HG02938 (cell line): Measurements from ENCODE around the gene SFSWAP.
A peak's percentile ranks its signal among the peaks of the same experiment; 100 is the strongest.
"Not testable (repeated sequence)": the region's sequence is repeated elsewhere in the genome, so short reads cannot be mapped to it uniquely, and the experiment has no call there.

Source experiments
- ATAC-seq: cut with Tn5 transposase; IDR thresholded peaks from one replicate; pipeline ENCODE4 v1.9.1; 2021; ENCODE audit warnings: mild to moderate bottlenecking, moderate library complexity; ENCODE audit not compliant: unreplicated experiment

Gene SFSWAP

DNA sequence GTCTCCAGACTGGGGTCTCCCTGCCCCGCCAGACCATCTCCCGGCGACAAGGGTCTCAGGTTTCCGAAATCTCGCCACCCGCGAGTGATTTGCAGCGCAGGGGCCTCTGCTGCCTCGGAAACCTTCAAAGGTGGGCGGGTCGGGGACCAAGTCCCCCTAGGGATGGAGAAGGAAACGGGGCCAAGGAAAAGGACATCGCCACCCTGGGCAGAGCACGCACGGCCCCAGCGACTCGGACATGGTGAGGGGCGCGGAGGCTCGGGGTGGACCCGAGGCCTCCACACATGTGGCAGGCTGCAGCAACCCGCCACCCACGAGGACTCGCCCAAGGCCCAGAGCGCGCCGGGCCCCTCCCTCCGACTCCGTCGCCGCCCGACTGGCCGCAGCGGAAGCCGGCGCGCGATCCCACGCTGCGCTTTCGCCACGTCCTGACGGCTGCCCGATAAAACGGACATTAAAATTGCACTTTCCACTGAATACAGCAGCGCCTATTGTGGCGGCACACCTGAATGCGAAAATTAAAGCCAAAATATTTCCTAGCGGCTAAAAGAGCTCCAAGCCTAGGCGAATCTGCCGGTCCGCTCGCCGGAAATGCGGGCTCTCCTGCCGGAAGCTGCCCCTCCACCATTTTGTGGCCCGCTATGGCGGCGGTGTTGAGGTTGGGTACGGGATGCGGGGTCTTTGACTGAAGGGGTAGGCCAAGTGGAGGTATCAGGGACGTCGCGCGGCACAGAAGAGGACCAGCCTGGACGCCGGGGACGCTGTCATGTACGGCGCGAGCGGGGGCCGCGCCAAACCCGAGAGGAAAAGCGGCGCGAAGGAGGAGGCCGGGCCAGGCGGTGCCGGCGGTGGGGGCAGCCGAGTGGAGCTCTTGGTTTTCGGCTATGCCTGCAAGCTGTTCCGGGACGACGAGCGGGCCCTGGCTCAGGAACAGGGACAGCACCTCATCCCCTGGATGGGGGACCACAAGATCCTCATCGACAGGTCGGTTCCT is at the start of gene SFSWAP:
Gene SFSWAP, plus strand, starts transcription at position 627 of the 994 bp plus-strand sequence. Its CDS starts 140 bp downstream, at position 767.
- ATAC-seq, result peak; percentile 90

DNA sequence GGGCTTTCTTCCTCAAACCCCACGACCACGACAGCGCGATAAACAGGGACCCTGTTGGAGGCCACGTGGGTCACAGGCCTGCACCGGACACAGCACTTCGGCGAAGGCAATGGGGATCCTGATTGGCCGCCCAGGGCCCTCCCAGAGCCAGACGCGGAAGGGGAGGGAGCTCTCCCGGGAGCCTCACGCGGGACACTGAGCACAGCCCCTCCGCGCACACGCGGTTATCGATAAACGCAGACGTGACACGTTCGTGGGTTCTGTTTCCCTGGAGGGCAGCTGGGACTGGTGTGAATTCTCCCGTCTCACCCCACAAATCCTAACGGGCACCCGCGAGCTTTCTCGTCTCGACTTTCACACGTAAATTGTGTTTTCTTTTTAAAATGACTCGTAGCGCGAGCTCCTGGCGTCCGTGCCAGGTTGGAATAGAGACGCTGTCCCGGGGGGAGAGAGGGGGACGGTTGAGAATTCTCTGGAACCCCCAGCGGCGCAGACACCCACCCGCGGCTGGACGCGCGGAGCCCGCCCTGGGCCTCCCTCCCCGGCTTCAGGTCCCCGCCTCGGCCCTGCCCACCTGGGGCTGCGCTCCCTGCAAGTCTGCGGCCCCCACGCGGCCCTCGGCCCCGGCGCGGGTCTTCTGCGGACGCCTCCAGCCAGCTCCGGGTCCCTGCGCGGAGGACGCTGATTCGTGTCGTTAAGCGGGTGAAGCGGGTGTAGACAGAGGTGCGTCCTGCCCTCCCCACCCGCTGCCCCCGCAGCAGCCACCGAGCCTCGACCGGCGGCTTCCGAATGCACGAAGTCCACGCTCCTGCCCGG is 49.5 kb upstream of the SFSWAP start:
- not testable (repeated sequence) for ATAC-seq

DNA sequence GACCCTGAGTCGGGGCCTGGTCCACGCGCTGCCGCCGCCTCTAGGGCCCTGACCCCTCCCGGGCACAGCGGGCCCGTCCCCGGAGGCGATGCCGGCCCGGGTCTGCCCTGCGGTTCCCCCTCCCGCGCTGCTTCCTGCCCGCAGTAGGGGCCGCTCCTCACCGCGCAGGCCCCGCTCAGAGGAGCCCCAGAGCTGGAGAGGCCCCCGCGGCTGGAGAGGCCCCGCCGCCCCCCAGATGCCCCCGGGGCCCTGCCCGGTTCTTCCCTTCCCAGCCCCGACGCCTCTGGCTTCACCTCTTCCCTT is 49.0 kb upstream of the SFSWAP start:
- ATAC-seq, result not testable (repeated sequence)

DNA sequence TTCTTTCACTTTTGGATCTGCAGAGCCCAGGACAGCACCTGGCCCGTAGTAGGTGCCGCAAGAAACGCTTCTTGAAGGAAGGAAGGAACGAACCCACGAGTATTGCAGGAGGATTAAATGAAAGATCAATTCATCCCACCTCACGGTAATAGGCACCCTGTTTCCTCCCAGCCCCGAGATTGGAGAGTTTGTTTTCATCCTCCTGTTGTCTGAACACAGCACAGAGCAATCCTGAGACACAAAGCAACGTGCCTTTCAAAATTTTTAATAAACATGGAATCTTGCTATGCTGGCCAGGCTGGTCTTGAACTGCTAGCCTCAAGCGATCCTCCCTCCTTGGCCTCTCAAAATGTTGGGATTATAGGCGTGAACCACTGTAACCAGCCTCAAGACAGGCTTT is 48.5 kb upstream of the SFSWAP start:
- not testable (repeated sequence) for ATAC-seq

DNA sequence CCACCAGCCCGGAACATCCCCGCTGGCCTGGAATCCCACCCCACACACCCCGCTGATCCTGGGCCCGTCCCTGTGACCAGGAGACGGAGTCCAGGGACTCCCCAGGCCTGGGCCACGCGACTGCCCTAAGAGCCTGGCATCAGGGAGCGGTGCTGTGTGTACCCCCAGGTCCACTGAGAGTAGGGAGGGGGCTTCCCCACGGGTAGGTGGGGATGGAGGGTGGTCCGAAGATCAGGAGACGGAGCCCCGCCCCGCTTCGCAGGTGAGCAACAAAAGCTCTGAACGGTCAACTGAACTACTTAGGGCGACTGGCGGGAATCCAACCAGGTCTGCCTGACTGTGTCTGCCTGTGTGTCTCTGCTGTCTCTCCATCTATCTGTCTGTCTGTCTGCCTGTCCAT is 45.2 kb upstream of the SFSWAP start:
- not testable (repeated sequence) for ATAC-seq

DNA sequence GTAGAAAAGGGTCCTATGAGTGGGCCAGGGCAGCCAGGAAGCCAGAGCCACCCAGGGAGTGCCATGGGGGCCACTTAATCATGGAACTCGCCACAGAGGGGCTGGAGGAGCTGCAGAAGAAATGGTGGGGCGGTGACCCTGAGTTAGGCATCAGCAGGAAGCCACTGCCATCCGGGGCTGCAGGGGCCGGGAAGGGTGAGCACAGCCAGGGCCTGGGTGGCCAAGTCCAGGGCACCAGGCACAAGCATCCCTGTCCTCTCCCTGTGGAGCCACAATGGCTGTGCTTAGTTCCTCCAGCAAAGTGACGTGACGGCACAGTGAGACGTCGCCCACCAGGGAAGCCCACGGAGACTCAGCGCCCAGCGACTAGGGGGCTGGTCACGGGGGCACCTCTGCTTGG is 44.4 kb upstream of the SFSWAP start:
- ATAC-seq, result not testable (repeated sequence)

DNA sequence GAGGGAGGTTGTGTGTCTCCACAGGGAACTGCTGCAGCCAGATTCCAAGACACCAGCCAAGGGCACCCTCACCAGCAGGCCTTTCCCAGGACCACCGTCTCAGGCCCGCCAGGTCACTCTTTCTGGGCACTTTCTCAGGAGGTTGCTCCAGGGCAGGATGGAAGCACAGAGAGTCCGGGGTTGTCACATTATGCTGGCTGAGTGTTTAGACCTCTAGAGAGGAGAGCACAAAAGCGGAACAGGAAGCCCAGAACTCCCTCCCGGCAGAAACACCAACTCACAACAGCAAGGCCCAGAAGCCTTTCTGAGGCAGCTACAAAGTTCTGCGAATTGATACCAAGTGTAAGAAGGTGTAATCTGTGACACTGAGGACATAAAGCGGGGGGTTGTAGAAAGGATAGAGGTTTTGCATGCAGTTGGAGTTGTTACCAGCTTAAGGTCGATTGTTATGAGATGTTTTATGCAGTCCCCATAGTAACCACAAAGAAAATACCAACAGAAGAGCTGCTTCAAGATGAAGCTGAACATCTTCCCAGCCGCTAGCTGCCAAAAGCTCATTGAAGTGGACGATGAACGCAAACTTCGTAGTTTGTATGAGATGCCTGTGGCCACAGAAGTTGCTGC is 43.8 kb upstream of the SFSWAP start:
- not testable (repeated sequence) for ATAC-seq

DNA sequence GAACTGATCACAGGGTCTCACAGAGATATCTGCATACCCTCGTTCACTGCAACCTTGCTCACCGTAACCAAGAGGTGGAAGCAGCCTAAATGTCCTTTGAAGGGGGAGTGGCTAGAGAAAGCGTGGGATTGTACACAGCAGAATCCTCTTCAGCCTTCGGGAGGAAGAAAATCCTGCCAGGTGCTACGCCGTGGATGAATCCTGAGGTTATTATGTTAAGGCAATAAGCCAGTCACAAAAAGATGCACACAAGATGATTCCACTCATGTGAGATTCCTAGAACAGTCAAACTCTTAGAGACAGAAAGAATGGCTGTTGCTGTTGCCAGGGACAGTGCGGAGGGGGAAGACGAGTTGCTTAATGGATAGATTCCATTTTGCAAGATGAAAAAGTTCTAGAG is 39.6 kb upstream of the SFSWAP start:
- no peak for ATAC-seq

DNA sequence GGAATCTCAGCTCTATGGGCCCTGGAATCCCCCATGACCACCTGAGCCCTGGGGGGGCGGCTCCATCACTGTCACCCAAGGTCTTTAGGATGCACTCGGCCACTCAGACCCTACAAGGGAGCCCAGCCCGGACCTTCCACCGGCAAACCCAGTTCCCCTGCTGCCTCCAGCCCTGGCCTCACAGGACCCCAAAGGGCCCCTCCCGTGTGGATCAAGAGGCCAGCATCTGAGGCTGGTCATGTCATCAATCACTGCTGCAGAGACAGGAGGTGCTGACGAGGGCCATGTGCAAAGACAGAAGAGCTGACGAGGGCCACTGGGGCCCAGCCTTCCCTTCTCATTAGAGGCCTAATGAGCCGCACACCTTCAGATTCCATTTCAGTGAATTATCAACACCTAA is 39.0 kb upstream of the SFSWAP start:
- ATAC-seq, result no peak

DNA sequence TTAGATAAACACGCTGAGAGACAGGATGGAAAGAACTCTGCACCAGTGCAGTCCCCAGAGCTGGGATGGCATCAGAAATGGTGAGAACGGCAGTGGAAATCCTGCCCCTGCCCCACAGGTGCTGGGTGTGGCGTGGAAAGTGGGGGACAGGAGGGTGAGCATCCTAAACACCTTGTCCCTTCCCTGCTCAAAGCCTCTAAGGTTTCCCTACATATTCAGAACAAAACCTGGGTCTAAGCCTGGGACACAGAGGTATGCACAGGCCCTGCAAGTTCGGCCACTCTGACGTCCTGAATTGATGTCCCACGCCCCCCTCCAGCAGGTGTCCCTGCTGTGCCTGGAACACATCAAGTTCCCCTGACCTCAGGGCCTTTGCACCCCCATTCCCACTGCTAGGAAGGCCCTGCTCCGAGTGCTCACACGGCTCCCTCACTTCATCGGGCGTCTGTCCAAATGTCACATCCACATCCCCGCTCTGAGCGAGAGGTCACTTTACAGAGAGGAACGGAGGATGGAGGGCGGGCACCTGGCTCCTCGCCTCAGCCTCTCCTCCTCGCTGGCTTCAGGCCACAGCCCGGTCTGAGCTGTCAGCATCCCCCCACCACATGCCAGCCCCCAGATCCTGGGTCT is 38.5 kb upstream of the SFSWAP start:
- no peak for ATAC-seq

DNA sequence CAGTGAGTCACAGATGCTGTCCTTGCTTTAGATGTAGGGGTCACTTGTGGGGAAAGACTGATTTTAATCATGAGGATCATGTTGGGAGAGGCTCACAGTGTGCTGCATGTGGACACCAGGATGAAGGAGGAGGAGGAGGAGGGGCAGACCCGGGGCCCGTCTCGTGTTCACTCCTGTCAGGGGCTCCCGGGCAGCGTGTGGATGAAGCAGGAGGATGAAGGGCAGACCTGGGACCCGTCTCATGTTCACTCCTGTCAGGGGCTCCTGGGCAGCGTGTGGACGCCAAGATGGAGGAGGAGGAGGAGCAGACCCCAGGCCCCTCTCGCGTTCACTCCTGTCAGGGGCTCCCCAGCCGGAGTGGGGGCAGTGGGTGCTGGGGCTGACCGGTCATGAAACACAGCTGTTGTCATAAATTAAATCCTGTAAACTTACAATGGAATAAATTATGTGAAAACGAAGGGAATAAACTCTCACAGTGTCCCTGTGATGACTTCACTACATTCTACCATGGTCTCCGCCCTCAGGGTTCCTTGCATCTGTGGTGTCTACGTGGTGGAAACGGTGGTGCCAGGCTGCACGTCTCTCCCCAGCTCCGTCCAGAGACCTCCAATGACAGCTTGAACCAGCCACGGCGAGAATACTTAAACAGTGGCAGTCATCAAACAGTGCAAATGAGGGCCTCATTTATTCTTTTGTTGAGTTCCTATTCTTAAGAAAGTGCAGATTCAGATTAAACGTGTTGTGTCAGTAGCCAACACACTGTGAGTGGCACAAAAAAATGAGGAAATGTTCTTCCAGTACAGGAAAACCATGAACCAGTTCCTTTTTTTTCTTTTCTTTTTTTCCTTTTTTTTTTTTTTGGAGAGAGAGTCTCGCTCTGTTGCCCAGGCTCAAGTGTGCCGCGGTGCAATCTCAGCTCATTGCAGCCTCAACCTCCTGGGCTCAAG is 37.7 kb upstream of the SFSWAP start:
- no peak for ATAC-seq

DNA sequence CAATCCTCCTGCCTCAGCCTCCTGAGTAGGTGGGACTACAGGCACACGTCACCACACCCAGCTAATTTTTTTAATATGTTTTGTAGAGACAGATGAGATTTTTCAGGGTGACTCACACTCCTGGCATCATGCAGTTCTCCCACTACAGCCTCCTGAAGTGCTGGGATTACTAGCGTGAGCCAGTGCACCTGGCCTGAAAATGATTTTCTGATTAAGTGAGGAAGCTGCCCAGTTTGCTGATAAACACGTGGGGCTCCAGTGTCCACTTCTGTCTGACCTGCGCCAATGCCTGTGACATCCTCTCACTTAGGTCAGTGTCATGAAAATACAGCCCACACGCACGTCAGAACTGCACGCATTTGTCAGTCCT is 37.0 kb upstream of the SFSWAP start:
- ATAC-seq, result no peak

DNA sequence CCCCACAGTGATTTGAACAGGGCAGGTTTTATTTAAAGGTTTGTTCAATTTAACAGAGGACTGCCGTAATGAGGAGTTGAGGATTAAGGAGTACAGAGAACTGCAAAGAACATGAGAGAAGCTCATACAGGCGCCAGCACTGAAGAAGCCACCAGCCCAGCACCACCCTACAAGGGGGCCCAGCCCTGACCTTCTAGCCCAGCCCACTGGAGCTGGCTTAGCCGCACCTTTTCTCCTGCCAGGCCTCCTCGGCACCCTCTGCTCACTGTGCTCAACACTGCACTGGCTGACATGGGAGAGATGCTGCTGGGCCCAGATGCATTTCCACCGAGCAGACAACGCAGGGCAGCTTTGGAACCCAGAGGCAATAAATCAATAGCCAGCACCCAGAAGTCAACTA is 36.5 kb upstream of the SFSWAP start:
- ATAC-seq, result no peak

DNA sequence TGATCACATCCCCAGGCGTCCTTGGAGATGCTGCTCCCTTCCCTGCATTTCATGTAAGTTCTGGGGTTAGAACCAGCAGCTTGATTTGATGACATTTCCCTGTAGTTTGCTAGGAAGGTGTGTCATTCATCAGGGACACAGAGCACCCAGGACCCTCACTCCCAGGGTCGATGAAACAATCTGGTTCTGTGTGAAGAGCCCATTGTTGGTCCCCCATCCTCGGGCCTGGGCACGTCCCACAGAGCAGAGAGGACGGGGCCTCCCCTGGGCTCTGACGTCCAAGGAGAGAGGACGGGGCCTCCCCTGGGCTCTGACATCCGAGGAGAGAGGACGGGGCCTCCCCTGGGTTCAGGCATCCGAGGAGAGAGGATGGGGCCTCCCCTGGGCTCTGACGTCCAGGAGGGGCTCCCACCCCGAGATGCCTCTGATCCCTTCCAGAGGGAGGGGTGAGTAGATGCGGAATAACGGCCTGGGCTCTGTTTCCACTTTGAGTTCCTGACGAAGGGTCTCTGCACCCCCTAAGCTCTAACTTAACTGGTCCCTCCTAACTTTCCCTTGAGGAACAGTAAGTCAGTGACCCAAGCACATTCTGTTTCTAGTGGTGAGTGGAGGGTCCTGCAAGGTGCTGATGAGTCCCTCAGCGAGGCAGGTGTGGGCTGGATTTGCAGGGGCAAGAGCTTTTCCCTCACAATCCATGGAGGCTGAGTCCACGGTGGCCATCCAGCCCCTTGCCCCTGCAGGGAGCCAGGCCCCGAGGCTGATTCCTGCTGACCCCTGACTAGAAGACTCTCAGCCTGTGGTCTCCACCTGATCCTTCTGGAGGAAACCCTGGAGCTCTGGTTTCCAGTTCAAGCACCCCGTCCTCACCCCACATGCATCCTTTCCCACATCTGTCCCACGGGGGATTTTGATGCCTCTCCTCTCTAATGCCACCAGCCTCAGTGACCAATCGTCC is 35.5 kb upstream of the SFSWAP start:
- no peak for ATAC-seq

DNA sequence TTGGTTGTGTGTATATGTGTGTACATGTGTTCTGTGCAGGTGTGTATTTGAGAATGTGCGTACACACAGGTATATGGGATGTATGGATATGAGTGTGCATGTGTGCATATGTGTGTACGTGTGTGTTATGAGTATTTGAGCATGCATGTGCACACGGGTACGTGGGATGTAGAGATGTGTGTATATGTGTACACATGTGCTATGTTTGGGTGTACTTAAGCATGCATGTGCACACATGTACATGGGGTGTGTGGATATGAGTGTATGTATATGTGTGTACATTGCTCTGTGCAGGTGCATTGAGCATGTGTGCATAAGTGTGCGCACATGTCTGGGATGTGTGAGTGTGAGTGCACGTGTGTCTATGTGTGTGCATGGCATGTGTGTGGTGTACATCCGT is 34.3 kb upstream of the SFSWAP start:
- ATAC-seq, result no peak

DNA sequence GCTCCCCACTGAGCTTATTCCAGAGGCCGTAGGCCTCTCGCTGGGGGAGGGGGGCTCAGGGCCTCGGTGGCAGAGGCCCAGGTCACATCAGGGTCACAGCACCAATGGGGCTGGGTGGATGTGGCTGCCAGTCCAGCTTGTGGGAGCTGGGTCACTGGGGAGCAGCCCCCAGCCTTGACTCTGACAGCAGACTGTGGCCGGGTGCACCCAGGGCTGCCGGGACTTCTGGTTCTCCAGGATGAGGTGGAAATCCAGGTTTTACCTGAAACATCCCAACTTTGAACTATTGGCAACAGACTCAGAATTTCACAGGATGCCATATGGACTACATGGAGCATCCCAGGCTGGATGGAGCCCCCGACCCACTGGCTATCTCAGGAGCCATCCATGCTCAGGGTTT is 33.8 kb upstream of the SFSWAP start:
- ATAC-seq, result not testable (repeated sequence)

DNA sequence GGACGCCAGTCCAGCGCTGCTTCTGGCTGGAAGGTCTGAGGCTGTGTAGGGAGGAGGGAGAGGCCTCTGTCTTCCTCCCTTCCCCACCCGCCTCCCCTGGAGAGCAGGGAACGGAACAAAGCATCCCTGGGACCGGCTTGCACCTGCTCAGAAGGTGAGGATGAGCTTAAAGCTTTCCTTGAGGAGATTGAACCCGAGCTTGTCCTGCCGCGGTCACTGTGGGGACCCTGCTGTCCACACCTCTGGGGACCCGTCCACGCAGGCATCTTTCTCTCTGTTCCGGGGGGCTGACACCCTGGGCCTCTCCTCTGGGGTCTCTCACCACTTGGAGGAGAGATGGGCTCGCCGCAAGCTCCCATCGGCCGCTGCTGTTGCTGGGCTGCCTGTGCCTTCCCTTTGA is 33.2 kb upstream of the SFSWAP start:
- no peak for ATAC-seq

DNA sequence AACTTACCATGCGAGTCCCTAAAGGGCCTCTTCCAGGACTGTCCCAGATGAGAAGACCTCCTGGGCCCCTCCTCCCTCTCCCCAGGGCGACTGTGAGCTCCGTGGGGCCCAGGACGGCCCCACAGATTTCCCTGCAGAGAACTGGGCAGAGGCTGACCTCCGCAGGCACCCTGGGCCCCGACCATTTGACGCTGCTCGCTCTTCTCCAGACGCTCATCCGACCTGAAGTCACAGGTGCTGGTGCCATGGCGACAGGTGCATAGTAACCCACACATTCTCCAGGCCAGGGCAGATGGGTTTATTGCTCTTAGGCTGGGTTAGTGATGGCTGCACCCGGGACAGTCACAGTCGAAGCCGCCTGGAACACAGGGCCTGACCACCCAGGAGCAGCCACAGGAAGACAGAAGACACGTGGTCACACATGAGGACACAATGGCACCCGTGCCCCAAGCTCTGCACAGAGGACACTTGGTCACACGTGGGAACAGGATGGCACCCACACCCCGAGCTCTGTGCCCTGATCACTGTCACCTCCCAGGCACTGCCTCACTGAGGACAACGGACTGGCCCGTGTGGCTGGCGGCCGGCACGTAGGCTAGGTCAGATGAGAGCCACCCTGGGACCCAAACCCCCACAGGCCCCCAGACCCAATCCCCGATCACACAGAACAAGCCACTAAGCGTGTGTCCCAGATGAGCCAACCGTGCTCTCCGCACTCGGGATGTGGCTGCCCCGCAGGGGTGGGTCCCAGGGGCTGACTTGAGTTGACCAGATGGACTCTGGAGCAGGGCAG is 32.3 kb upstream of the SFSWAP start:
- not testable (repeated sequence) for ATAC-seq
